H1 (cell line): Measurements from ENCODE around the gene KLHL7. TPM values are rescaled to one million over a fixed set of nuclear protein-coding genes. Genes with fewer than 3 reads are reported as not detected.

Experiments used
- CTCF ChIA-PET: fragments of 300-600 bp; sonication (Branson Sonifier 250); formaldehyde crosslinking; loops from one replicate; lab custom pipeline; 2021; ENCODE audit not compliant: partially characterized antibody; lab: Charles Lee
- POLR2A ChIA-PET: fragments of 300-600 bp; sonication (Branson Sonifier 250); formaldehyde crosslinking; loops from one replicate; lab custom pipeline; 2021; ENCODE audit warnings: inconsistent platforms; ENCODE audit not compliant: partially characterized antibody; lab: Charles Lee
- DNase-seq, 2 experiments: peaks; one replicate each; pipeline versions ENCODE4 v3.0.0 to v3.0.0-alpha.2; 2010 to 2022; ENCODE audit warnings: low spot score in 2 of 2, low read depth in 1 of 2, mixed read lengths in 1 of 2
- FAIRE-seq: peaks from 2 replicates; lab custom pipeline; 2011; peaks lifted over from hg19 to GRCh38; lab: Jason Lieb, UNC
- H2AFZ ChIP-seq: 2 replicates; pipeline ENCODE4 v1.8.1; 2012; ENCODE audit warnings: low read length, inconsistent platforms
- H2AK5ac ChIP-seq: 2 replicates; pipeline ENCODE4 v1.6.1; 2013; ENCODE audit warnings: low read depth, low read length
- H2BK120ac ChIP-seq: replicated peaks from 2 replicates; pipeline ENCODE3; 2013; ENCODE audit warnings: low read depth, low read length, inconsistent platforms
- H2BK12ac ChIP-seq: 2 replicates; pipeline ENCODE4 v1.6.1; 2013; ENCODE audit warnings: low read depth, low read length
- H2BK15ac ChIP-seq: 2 replicates; pipeline ENCODE4 v1.6.1; 2013; ENCODE audit warnings: low read length
- H2BK20ac ChIP-seq: 2 replicates; pipeline ENCODE4 v1.6.1; 2013; ENCODE audit warnings: low read length
- H2BK5ac ChIP-seq: 2 replicates; pipeline ENCODE4 v1.6.1; 2013; ENCODE audit warnings: low read depth, low read length
- H3K14ac ChIP-seq: 2 replicates; pipeline ENCODE4 v1.6.1; 2013; ENCODE audit warnings: inconsistent platforms; ENCODE audit not compliant: insufficient read length
- H3K18ac ChIP-seq: 2 replicates; pipeline ENCODE4 v1.6.1; 2013; ENCODE audit warnings: low read length; ENCODE audit errors: extremely low read depth
- H3K23ac ChIP-seq: 2 replicates; pipeline ENCODE4 v1.6.1; 2013; ENCODE audit warnings: inconsistent platforms; ENCODE audit not compliant: insufficient read length
- H3K23me2 ChIP-seq: 2 replicates; pipeline ENCODE4 v1.6.1; 2013; ENCODE audit warnings: low read depth, low read length
- H3K27ac ChIP-seq: 2 replicates; pipeline ENCODE4 v1.6.1; 2011; ENCODE audit warnings: low read depth, low read length, inconsistent platforms
- H3K27me3 ChIP-seq, 4 experiments: replicated peaks in 1 of 4; 1 replicate in 1 of 4; 2 replicates in 3 of 4; pipeline versions ENCODE4 v1.6.1 to v1.8.1; 2011 to 2013; ENCODE audit warnings: low read length in 3 of 4, mild to moderate bottlenecking in 3 of 4, inconsistent platforms in 2 of 4, mixed read lengths in 2 of 4, moderate library complexity in 1 of 4; ENCODE audit not compliant: control insufficient read depth in 3 of 4, insufficient read depth in 3 of 4; ENCODE audit errors: extremely low read depth in 1 of 4
- H3K36me3 ChIP-seq, 4 experiments: 2 replicates each; pipeline versions ENCODE4 v1.6.1 to v1.8.1; 2011 to 2013; ENCODE audit warnings: mild to moderate bottlenecking in 4 of 4, low read length in 3 of 4, moderate library complexity in 2 of 4, control low read depth in 1 of 4, inconsistent platforms in 1 of 4; ENCODE audit not compliant: insufficient read depth in 4 of 4, control insufficient read depth in 2 of 4
- H3K4ac ChIP-seq: replicated peaks from 2 replicates; pipeline ENCODE3; 2013; ENCODE audit warnings: low read length, low read depth, mixed read lengths, inconsistent platforms; ENCODE audit not compliant: insufficient read length
- H3K4me1 ChIP-seq, 4 experiments: replicated peaks in 1 of 4; 1 replicate in 1 of 4; 2 replicates in 3 of 4; pipeline versions ENCODE4 v1.6.1 to v1.8.1; 2011 to 2013; ENCODE audit warnings: low read length in 3 of 4, inconsistent platforms in 2 of 4, mixed read lengths in 1 of 4; ENCODE audit not compliant: insufficient read depth in 4 of 4, control insufficient read depth in 3 of 4
- H3K4me2 ChIP-seq, 2 experiments: 2 replicates each; pipeline versions ENCODE4 v1.6.1 to v1.8.1; 2011 to 2013; ENCODE audit warnings: low read depth in 2 of 2, low read length in 2 of 2, control low read depth in 1 of 2, inconsistent platforms in 1 of 2, mild to moderate bottlenecking in 1 of 2; ENCODE audit not compliant: insufficient read depth in 1 of 2
- H3K4me3 ChIP-seq, 4 experiments: fragments of 200-600, 300-600 bp in 1 of 4; sonication (generic), shearing (Covaris generic), sonication (Bioruptor Twin) in 1 of 4; 2 replicates each; pipeline versions ENCODE4 v1.5.1 to v1.8.1; 2011 to 2016; ENCODE audit warnings: low read length in 4 of 4, low read depth in 3 of 4, control low read depth in 2 of 4, inconsistent platforms in 2 of 4, mild to moderate bottlenecking in 2 of 4, mixed read lengths in 1 of 4, moderate library complexity in 1 of 4; ENCODE audit not compliant: insufficient read depth in 2 of 4; ENCODE audit errors: extremely low read depth in 1 of 4
- H3K56ac ChIP-seq: replicated peaks from 2 replicates; pipeline ENCODE3; 2013; ENCODE audit warnings: low read depth, mild to moderate bottlenecking, mixed read lengths, low read length, inconsistent platforms; ENCODE audit not compliant: insufficient read length
- H3K79me1 ChIP-seq: 2 replicates; pipeline ENCODE4 v1.6.1; 2013; ENCODE audit warnings: low read depth, low read length, control low read depth
- H3K79me2 ChIP-seq, 2 experiments: 2 replicates each; pipeline versions ENCODE4 v1.6.1 to v1.8.1; 2012 to 2013; ENCODE audit warnings: low read length in 2 of 2, mild to moderate bottlenecking in 2 of 2, inconsistent platforms in 1 of 2; ENCODE audit not compliant: insufficient read depth in 2 of 2, control insufficient read depth in 1 of 2
- H3K9ac ChIP-seq, 4 experiments: replicated peaks in 1 of 4; 1 replicate in 1 of 4; 2 replicates in 3 of 4; pipeline versions ENCODE4 v1.6.1 to v1.8.1; 2011 to 2013; ENCODE audit warnings: low read depth in 3 of 4, low read length in 3 of 4, control low read depth in 2 of 4, mild to moderate bottlenecking in 2 of 4, moderate library complexity in 2 of 4, inconsistent platforms in 1 of 4; ENCODE audit errors: extremely low read depth in 1 of 4
- H3K9me3 ChIP-seq, 2 experiments: 2 replicates each; pipeline versions ENCODE4 v1.6.1 to v1.8.1; 2012 to 2013; ENCODE audit warnings: mild to moderate bottlenecking in 2 of 2, moderate library complexity in 2 of 2, control low read depth in 1 of 2, inconsistent platforms in 1 of 2, low read depth in 1 of 2, low read length in 1 of 2, mixed read lengths in 1 of 2; ENCODE audit not compliant: insufficient read depth in 2 of 2
- H4K20me1 ChIP-seq, 2 experiments: replicated peaks in 1 of 2; 2 replicates each; pipeline versions ENCODE3 to v1.8.1; 2011 to 2013; ENCODE audit warnings: inconsistent platforms in 2 of 2, low read length in 2 of 2, mild to moderate bottlenecking in 1 of 2; ENCODE audit not compliant: insufficient read depth in 2 of 2, control insufficient read depth in 1 of 2
- H4K5ac ChIP-seq: 2 replicates; pipeline ENCODE4 v1.6.1; 2013; ENCODE audit warnings: low read length, low read depth, mixed read lengths, inconsistent platforms; ENCODE audit not compliant: insufficient read length
- H4K8ac ChIP-seq: 2 replicates; pipeline ENCODE4 v1.8.0; 2013; ENCODE audit warnings: mild to moderate bottlenecking, moderate library complexity, low read length, inconsistent platforms; ENCODE audit not compliant: insufficient read depth; ENCODE audit errors: extremely low read depth
- H4K91ac ChIP-seq: replicated peaks from 2 replicates; pipeline ENCODE3; 2013; ENCODE audit warnings: low read length, mixed read lengths, inconsistent platforms; ENCODE audit not compliant: insufficient read length
- CTCF ChIP-seq, 3 experiments: IDR thresholded peaks; 1 replicate in 2 of 3; 2 replicates in 1 of 3; pipeline versions ENCODE4 v1.5.1 to v1.6.1; 2011; ENCODE audit warnings: low read length in 3 of 3, mild to moderate bottlenecking in 3 of 3, inconsistent platforms in 2 of 3, low read depth in 1 of 3, moderate library complexity in 1 of 3; ENCODE audit not compliant: insufficient read depth in 1 of 3; ENCODE audit errors: control extremely low read depth in 1 of 3
- RAD21 ChIP-seq, 2 experiments: IDR thresholded peaks in 1 of 2; conservative IDR thresholded peaks in 1 of 2; 2 replicates each; pipeline ENCODE4 v1.6.1; 2011; ENCODE audit warnings: low read depth in 2 of 2, low read length in 2 of 2, improper control_type of control experiment in 1 of 2, inconsistent platforms in 1 of 2, mild to moderate bottlenecking in 1 of 2, moderate library complexity in 1 of 2
- USF2 ChIP-seq: IDR thresholded peaks from 2 replicates; pipeline ENCODE4 v1.6.1; 2011; ENCODE audit warnings: low read length, improper control_type of control experiment
- WGBS, 2 experiments: shearing (Covaris generic) in 1 of 2; methylation state at CpG; one replicate each; pipeline versions ENCODE4 v1.1.6 to v1.1.7; 2013 to 2015; ENCODE audit warnings: low lambda C conversion rate in 2 of 2, mixed read lengths in 2 of 2, inconsistent platforms in 1 of 2, low coverage in 1 of 2, missing lambda C conversion rate in 1 of 2; ENCODE audit not compliant: insufficient replicate concordance in 2 of 2, insufficient coverage in 1 of 2, insufficient read length in 1 of 2; ENCODE audit errors: extremely low coverage in 1 of 2, missing lambda C conversion rate in 1 of 2; 5-methylcytosine and 5-hydroxymethylcytosine counted together
- polyA plus RNA-seq, 7 experiments: library from polyadenylated mRNA; depleted of rRNA in 3 of 7; stranded (reverse) in 5 of 7; unstranded in 2 of 7; fragments of >200 nt in 5 of 7; fragments of 200-250 nt in 2 of 7; gene quantifications; 1 replicate in 5 of 7; 2 replicates in 1 of 7; 4 replicates in 1 of 7; pipeline versions ENCODE4 v1.2.1 to v1.2.3, GENCODE V29; 2011 to 2013; ENCODE audit warnings: missing spikeins in 2 of 7, mixed read lengths in 2 of 7
- total RNA-seq: library from RNA; stranded (reverse); fragmentation: NEBNext Ultra II Directional; extraction: Animal tissue kit (Norgen Biotek cat#: 25700); gene quantifications from 2 replicates; pipeline ENCODE4 v1.2.1, GENCODE V29; 2021

KLHL7 gene
- total and polyA plus RNA-seq, 2 of the 8 experiments (the other 6 are each of a cell fraction or from before 2014, with no cell fraction given) = 65.3 to 115 TPM

- H3K14ac ChIP-seq = no peak overlapping the region
- H3K4me1 ChIP-seq = peaks cover 0 to 3% (median under 1%) of the 10 kb centered on the region in 4 experiments; a peak in 2 of 7 replicates
- peaks cover 5% of the 10 kb centered on the region; the same call in 1 of the 2 replicates for H3K23me2 ChIP-seq
- ChIA-PET POLR2A (interaction anchor here (1.3 kb wide), 1 partner anchor 86 kb away, joined by 3 read pairs; no protein-coding TSS in a partner anchor), CTCF (interaction anchor here (1.1 to 1.6 kb wide), 7 partner anchors 9 to 84 kb away, joined by 3 to 7 read pairs (median 3); no protein-coding TSS in a partner anchor)
- H3K4me3 ChIP-seq = no peak overlapping the region
- no peak overlapping the region for H2BK20ac ChIP-seq
- 85 to 100% methylated on average over 1 to 4 of the region's 4 CpGs for WGBS, 2 experiments
- no peak overlapping the region for H3K56ac ChIP-seq
- peaks cover 11% of the 10 kb centered on the region; the same call in 1 of the 2 replicates for H3K79me1 ChIP-seq
- H3K36me3 ChIP-seq = peaks cover 4 to 45% (median 23%) of the 10 kb centered on the region in 4 experiments; a peak in 7 of 8 replicates
- no peak overlapping the region for H2AFZ ChIP-seq
- H4K5ac ChIP-seq = no peak overlapping the region
- H3K79me2 ChIP-seq = peaks cover 0 to 34% of the 10 kb centered on the region in 2 experiments; a peak in 2 of 4 replicates
- H3K4me2 ChIP-seq = no peak overlapping the region
- H2BK120ac ChIP-seq = no peak overlapping the region
- H3K23ac ChIP-seq = no peak overlapping the region
- no peak overlapping the region for H4K8ac ChIP-seq
- no peak overlapping the region for H2BK15ac ChIP-seq
- no peak for DNase-seq
- FAIRE-seq = no peak
- H2AK5ac ChIP-seq = no peak overlapping the region
- H3K27ac ChIP-seq = no peak overlapping the region
- H2BK5ac ChIP-seq = no peak overlapping the region
- H4K91ac ChIP-seq = no peak overlapping the region
- no peaks in the 10 kb centered on the region for H3K27me3 ChIP-seq
- no peak overlapping the region for H3K18ac ChIP-seq
- no peak overlapping the region for H3K4ac ChIP-seq
- no peaks in the 10 kb centered on the region for H4K20me1 ChIP-seq
- peak in 1 of 3 experiments; percentile 14; a peak in 2 of 4 replicates for TF ChIP-seq CTCF (IDR thresholded peaks at IDR 0.05; ENCODE audit: control extremely low read depth in 1 of 3, insufficient read depth in 1 of 3, low read depth in 1 of 3, low read length in 3 of 3)
- no peak for TF ChIP-seq USF2
- TF ChIP-seq RAD21 (IDR thresholded peaks at IDR 0.05 in 1 of 2, conservative IDR thresholded peaks at IDR 0.05 in 1 of 2; ENCODE audit: low read depth in 2 of 2, low read length in 2 of 2) = peak; percentile 35 to 48
- TF ChIP-seq, all 59 proteins: peak for 2
- Histone ChIP-seq H3K9me3 (no peaks in the 10 kb centered on the region), H2BK12ac (no peak overlapping the region), H3K9ac (no peak overlapping the region)
Observed at GRCh38 chr7:23184709-23185359, 79.2 kb downstream of the KLHL7 start.
